Measurements from ENCODE around the gene ZMIZ1.

Gene ZMIZ1

DNA sequence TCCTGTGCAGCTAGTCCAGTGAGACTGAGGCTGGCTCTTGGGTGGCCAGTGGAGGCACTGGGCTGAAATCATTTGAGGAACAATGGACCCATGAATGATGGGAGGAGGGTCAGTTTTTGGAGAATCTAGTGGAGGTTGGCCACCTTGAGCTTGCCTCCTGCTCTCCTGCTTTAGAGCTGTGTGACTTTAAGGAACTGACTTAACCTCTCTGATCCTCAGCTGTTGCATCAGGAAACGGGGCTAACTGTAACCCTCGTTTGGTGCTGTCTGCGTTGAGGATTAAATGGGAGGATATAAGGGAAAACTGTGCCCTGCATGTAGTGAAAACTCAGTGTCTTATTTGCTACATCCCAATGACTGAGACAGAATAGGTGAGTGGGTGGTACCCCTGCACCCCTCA is 163.1 kb downstream of the ZMIZ1 start:
- DNase-seq, result no peak
- H3K9me3 ChIP-seq (ENCODE audit: severe bottlenecking), result no peaks in the 10 kb centered on the region

DNA sequence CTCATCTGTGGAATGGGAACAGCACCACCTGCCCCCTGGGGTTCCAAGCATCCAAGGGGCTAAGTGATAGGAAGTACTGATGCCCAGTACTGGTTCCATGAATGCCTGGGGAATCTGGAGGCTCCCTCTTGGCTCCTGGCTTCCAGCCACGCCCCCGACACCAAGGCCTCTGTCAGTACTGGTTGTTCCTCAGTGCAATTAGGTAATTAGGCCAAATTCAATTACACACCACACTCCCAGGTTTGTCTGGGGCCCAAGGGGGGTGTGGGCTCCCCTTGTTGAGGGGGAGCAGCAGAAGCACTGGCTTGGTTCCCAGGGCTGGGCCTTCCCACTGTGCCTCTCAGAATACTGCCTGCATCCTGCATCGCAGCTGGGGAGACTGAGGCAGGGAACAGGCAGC is 164.1 kb downstream of the ZMIZ1 start:
- no peak for DNase-seq
- Histone ChIP-seq H3K36me3 (no peaks in the 10 kb centered on the region), H3K27me3 (ENCODE audit: insufficient read depth, low read depth, severe bottlenecking) (no peaks in the 10 kb centered on the region), H3K9me3 (ENCODE audit: severe bottlenecking) (no peaks in the 10 kb centered on the region), H3K27ac (no peak overlapping the region), H3K4me3 (ENCODE audit: low read depth, low read length) (no peak overlapping the region)
- TF ChIP-seq, protein P1, sequence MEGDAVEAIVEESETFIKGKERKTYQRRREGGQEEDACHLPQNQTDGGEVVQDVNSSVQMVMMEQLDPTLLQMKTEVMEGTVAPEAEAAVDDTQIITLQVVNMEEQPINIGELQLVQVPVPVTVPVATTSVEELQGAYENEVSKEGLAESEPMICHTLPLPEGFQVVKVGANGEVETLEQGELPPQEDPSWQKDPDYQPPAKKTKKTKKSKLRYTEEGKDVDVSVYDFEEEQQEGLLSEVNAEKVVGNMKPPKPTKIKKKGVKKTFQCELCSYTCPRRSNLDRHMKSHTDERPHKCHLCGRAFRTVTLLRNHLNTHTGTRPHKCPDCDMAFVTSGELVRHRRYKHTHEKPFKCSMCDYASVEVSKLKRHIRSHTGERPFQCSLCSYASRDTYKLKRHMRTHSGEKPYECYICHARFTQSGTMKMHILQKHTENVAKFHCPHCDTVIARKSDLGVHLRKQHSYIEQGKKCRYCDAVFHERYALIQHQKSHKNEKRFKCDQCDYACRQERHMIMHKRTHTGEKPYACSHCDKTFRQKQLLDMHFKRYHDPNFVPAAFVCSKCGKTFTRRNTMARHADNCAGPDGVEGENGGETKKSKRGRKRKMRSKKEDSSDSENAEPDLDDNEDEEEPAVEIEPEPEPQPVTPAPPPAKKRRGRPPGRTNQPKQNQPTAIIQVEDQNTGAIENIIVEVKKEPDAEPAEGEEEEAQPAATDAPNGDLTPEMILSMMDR (IDR thresholded peaks at IDR 0.05; ENCODE audit: low read depth, low read length), result no peak

More for the DNA sequence above, 163.1 kb downstream of the ZMIZ1 start:
- TF ChIP-seq, protein P1 (IDR thresholded peaks at IDR 0.05; ENCODE audit: low read depth, low read length), result no peak
- Histone ChIP-seq H3K4me3 (ENCODE audit: low read depth, low read length) (no peak overlapping the region), H3K27ac (no peak overlapping the region), H3K36me3 (no peaks in the 10 kb centered on the region), H3K27me3 (ENCODE audit: insufficient read depth, low read depth, severe bottlenecking) (no peaks in the 10 kb centered on the region)

DNA sequence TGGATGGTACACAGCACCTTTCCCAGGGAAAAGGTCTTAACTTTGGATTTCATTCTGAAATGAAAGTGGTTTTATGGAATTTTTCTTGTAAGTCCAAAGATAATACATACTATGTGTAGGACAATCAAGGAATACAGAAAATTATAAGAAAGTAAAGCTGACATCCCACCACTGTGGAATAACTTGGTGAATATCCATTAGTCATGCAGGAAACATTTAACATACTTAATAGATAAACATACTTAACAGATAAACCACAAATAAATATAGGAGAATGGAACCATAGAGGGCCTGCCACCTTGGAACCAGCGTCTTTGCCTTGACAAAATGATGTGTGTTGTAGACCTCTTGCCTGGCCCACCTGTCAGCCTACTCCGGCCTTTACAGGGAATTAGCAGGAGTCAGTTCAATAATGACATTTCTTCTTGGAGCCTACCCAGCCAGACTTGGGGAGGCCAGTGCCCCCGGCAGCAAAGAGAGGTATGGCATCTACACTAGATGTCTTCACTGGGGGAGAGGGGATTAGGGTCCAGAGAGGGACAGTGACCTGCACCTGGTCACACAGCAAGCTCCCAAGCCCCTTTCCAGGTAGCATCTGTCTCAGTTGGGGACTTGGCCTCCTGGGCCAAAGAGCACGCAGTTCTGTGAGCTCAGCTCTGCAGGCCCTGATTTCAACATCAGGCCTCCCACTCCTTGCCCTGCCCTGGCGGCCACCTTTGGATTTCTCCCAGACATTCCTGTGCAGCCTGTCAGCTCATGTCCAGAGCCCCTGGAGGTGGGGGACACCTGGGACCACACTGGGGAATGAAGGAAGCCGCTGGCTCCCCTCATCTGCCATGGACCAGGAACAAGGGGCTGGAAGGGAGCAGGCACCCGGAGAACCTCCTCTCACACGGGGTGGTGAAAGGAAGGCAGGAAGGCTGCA is 165.9 kb downstream of the ZMIZ1 start:
- no peak for DNase-seq
- Histone ChIP-seq H3K27me3 (ENCODE audit: insufficient read depth, low read depth, severe bottlenecking) (no peaks in the 10 kb centered on the region), H3K9me3 (ENCODE audit: severe bottlenecking) (no peaks in the 10 kb centered on the region), H3K27ac (no peak overlapping the region), H3K4me3 (ENCODE audit: low read depth, low read length) (no peak overlapping the region), H3K36me3 (no peaks in the 10 kb centered on the region)
- TF ChIP-seq, protein P1 (IDR thresholded peaks at IDR 0.05; ENCODE audit: low read depth, low read length), result no peak

DNA sequence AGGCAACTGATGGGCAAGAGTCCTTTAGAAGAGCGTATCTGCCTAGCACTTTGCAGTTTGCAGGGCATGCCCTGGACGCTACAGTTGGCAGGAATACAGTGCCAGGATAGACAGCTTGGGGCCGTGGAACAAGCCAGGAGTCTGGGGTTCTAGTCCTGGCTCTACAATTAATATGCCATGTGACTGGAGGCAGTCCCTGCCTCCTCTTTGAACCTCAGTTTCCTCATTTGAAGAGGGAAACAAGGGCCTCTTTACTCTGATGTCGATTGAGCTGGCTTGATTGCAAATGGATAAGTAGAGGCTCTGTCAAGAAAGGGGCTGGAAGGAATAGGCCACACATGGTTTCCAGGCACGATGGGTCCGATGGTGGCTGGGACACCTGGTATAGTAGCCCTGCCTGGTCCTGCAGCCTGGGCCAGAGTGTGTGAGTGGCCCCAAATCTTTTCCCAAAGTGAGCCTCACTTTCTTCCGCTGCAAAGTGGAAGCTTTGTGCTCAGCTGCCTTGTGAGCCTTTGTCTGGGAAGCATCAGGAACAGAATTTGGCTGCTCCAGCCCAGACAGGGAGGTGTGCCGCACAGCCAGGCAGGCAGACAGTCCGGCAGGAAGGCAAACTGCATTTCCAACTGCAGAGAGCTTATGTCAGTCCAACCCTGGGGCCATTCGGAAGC is 167.1 kb downstream of the ZMIZ1 start:
- no peaks in the 10 kb centered on the region for H3K36me3 ChIP-seq
- no peak for DNase-seq

DNA sequence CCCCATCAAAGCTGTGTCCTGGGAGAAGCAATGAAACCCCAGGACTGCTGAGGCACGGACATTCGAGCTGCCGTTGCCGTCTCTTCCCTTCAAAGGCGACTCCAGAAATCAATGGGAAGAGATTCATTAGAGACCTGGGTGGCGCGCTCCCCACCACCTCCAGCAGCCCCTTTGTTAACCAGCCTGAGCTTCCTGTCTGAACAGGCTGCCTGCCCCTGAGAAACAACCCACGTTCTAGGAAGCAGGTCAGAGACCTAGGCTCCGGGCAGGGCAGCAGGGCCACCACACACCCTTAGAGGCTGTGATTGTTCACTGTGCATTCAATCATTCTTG is 167.6 kb downstream of the ZMIZ1 start:
- Histone ChIP-seq H3K27ac (no peak overlapping the region), H3K36me3 (no peaks in the 10 kb centered on the region), H3K9me3 (ENCODE audit: severe bottlenecking) (no peaks in the 10 kb centered on the region), H3K4me3 (ENCODE audit: low read depth, low read length) (no peak overlapping the region), H3K27me3 (ENCODE audit: insufficient read depth, low read depth, severe bottlenecking) (no peaks in the 10 kb centered on the region)
- DNase-seq, result no peak
- TF ChIP-seq, protein P1 (IDR thresholded peaks at IDR 0.05; ENCODE audit: low read depth, low read length), result no peak

More for the DNA sequence above, 167.1 kb downstream of the ZMIZ1 start:
- Histone ChIP-seq H3K27ac (no peak overlapping the region), H3K9me3 (ENCODE audit: severe bottlenecking) (no peaks in the 10 kb centered on the region), H3K4me3 (ENCODE audit: low read depth, low read length) (no peak overlapping the region), H3K27me3 (ENCODE audit: insufficient read depth, low read depth, severe bottlenecking) (no peaks in the 10 kb centered on the region)
- TF ChIP-seq, protein P1 (IDR thresholded peaks at IDR 0.05; ENCODE audit: low read depth, low read length), result no peak

All from WERI-Rb-1 (cell line).